A673 (cell line): Measurements from ENCODE around the gene PAPSS2. TPM values are rescaled to one million over a fixed set of nuclear protein-coding genes. Genes with fewer than 3 reads are reported as not detected.

Experiments used
- BruUV-seq: library from RNA; stranded (reverse); fragments of 400-500 nt; replicated peaks from 2 replicates; lab custom pipeline; 2021; lab: Mats Ljungman, UMichigan
- CTCF ChIA-PET: fragments of 300-600 bp; sonication (Branson Sonifier 250); formaldehyde crosslinking; loops from one replicate; lab custom pipeline; 2022; ENCODE audit warnings: antibody characterized with exemption; lab: Charles Lee
- POLR2A ChIA-PET: fragments of 300-600 bp; sonication (Branson Sonifier 250); formaldehyde crosslinking; loops from one replicate; lab custom pipeline; 2022; ENCODE audit warnings: antibody characterized with exemption; ENCODE audit not compliant: low non-redundant PET; lab: Charles Lee
- DNase-seq: peaks from one replicate; pipeline ENCODE4 v3.0.0-alpha.2; 2015; ENCODE audit warnings: low spot score
- H3K27ac ChIP-seq: fragments of 200-600 bp; sonication (generic); 2 replicates; pipeline ENCODE4 v1.5.1; 2016; ENCODE audit warnings: mixed run types, low read depth, mild to moderate bottlenecking, mixed read lengths, antibody characterized with exemption, low read length; ENCODE audit not compliant: poor library complexity, severe bottlenecking
- H3K27me3 ChIP-seq: fragments of 200-600 bp; sonication (generic); replicated peaks from 2 replicates; pipeline ENCODE4 v1.6.1; 2017; ENCODE audit warnings: mixed run types, low read depth, mild to moderate bottlenecking, mixed read lengths, antibody characterized with exemption, low read length; ENCODE audit not compliant: insufficient read depth, poor library complexity
- H3K36me3 ChIP-seq: fragments of 200-600 bp; sonication (generic); 2 replicates; pipeline ENCODE4 v1.6.1; 2016; ENCODE audit warnings: mixed run types, mild to moderate bottlenecking, mixed read lengths, antibody characterized with exemption, low read length; ENCODE audit not compliant: insufficient read depth, poor library complexity, severe bottlenecking
- H3K4me1 ChIP-seq: fragments of 200-600 bp; sonication (generic); 2 replicates; pipeline ENCODE4 v1.6.1; 2017; ENCODE audit warnings: mixed run types, mild to moderate bottlenecking, mixed read lengths, antibody characterized with exemption, low read length; ENCODE audit not compliant: insufficient read depth, poor library complexity, severe bottlenecking
- H3K4me3 ChIP-seq: fragments of 200-600 bp; sonication (generic); 2 replicates; pipeline ENCODE4 v1.5.1; 2016; ENCODE audit warnings: low read depth, mixed run types, mild to moderate bottlenecking, mixed read lengths, low read length; ENCODE audit not compliant: poor library complexity, severe bottlenecking
- H3K9me3 ChIP-seq: fragments of 200-600 bp; sonication (generic); 2 replicates; pipeline ENCODE4 v1.6.1; 2016; ENCODE audit warnings: mixed run types, low read depth, mild to moderate bottlenecking, mixed read lengths, antibody characterized with exemption, low read length; ENCODE audit not compliant: poor library complexity, severe bottlenecking
- EZH2 ChIP-seq: fragments of 200-600 bp; sonication (generic); IDR thresholded peaks from 2 replicates; pipeline ENCODE4 v1.6.1; 2017; ENCODE audit warnings: borderline replicate concordance, low read depth, mild to moderate bottlenecking, mixed read lengths, antibody characterized with exemption, low read length; ENCODE audit not compliant: poor library complexity, severe bottlenecking
- intact Hi-C: fragments of 100-400 bp; cut with micrococcal nuclease; formaldehyde crosslinking; loops from one replicate; pipeline ENCODE4 v1.10.0; 2022; ENCODE audit not compliant: unreplicated experiment
- total RNA-seq: library from RNA; stranded (reverse); gene quantifications from 2 replicates; pipeline ENCODE4 v1.2.3, GENCODE V29; 2021
- TF ChIP-seq, protein P1 (sequence below): fragments of 300-800, 200-600 bp; sonication (generic); conservative IDR thresholded peaks from 2 replicates; pipeline ENCODE4 v1.5.1; 2017; ENCODE audit warnings: low read depth, mild to moderate bottlenecking, antibody characterized with exemption, low read length, moderate library complexity, mixed read lengths

PAPSS2 gene
- total RNA-seq, 1 experiment from 2014 or later: 14.0 TPM

DNA sequence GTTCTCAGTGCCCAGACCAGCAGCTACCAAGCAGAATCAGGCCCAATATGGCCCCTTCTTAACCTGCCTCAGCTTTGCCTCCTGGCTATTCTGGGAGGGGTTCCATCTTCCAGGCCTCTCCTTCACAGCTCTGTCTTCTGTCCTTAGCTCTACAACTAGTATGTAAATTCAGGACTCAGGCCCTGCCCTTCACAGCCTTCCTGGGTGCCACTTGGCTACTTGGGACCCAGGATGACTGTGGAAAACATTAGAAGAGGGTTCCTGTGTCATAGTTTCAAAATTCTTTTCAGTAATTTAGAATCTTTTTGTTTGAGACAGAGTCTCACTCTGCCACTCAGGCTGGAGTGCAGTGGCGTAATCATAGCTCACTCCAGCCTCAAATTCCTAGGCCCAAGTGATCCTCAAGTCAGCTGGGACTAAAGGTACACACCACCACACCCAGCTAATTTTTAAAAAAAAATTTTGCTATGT, 33.2 kb upstream of the PAPSS2 start:
- Histone ChIP-seq H3K4me1 (no peaks in the 10 kb centered on the region), H3K9me3 (no peaks in the 10 kb centered on the region), H3K36me3 (no peaks in the 10 kb centered on the region), H3K27me3 (no peaks in the 10 kb centered on the region), H3K4me3 (no peak overlapping the region), H3K27ac (no peak overlapping the region)
- ChIA-PET POLR2A (no interaction called here), CTCF (no interaction called here)
- DNase-seq: no peak
- TF ChIP-seq, protein P1, sequence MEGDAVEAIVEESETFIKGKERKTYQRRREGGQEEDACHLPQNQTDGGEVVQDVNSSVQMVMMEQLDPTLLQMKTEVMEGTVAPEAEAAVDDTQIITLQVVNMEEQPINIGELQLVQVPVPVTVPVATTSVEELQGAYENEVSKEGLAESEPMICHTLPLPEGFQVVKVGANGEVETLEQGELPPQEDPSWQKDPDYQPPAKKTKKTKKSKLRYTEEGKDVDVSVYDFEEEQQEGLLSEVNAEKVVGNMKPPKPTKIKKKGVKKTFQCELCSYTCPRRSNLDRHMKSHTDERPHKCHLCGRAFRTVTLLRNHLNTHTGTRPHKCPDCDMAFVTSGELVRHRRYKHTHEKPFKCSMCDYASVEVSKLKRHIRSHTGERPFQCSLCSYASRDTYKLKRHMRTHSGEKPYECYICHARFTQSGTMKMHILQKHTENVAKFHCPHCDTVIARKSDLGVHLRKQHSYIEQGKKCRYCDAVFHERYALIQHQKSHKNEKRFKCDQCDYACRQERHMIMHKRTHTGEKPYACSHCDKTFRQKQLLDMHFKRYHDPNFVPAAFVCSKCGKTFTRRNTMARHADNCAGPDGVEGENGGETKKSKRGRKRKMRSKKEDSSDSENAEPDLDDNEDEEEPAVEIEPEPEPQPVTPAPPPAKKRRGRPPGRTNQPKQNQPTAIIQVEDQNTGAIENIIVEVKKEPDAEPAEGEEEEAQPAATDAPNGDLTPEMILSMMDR: no peak
- no peak for TF ChIP-seq EZH2
- BruUV-seq: no TSS peak
- intact Hi-C loops: no loop called here

DNA sequence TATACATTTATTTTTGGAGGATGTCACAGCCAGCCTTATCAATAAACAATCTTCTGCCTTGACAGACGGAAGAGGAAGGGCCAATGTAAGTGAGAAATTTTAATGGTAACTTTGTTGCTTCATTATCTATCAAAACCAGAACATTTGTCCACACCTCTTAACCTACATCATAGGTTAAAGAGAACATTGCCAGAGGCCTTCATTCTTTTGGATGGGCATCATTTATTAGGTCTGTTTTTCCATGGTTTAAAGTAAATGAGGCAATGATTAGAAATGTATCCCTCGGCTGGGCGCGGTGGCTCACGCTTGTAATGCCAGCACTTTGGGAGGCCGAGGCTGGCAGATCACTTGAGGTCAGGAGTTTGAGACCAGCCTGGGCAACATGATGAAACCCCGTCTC, 29.5 kb upstream of the PAPSS2 start:
- intact Hi-C loops: no loop called here
- H3K27ac ChIP-seq: no peak overlapping the region
- no peaks in the 10 kb centered on the region for H3K9me3 ChIP-seq
- TF ChIP-seq, protein P1: no peak
- no peak for TF ChIP-seq EZH2
- H3K4me3 ChIP-seq: no peak overlapping the region
- no peaks in the 10 kb centered on the region for H3K27me3 ChIP-seq
- no peaks in the 10 kb centered on the region for H3K4me1 ChIP-seq
- no TSS peak for BruUV-seq
- no peaks in the 10 kb centered on the region for H3K36me3 ChIP-seq
- CTCF ChIA-PET: no interaction called here
- DNase-seq: no peak
- POLR2A ChIA-PET: no interaction called here

DNA sequence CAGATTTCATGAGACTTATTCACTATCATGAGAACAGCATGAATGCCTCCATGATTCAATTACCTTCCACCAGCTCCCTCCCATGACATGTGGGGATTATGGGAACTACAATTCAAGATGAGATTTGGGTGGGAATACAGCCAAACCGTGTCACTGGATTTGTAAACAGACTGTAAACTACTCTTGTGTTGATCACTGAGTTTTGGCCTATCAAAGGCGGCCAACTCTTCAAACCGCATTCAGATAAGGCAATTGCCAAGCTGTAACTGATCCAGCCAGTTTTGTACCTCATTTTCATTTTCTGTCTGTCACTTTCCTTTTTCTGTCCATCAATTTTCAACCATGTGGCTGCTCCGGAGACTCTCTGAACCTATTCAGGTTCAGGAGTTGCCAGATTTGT, 27.2 kb upstream of the PAPSS2 start:
- Histone ChIP-seq H3K4me1 (no peaks in the 10 kb centered on the region), H3K27me3 (no peaks in the 10 kb centered on the region), H3K36me3 (no peaks in the 10 kb centered on the region), H3K27ac (no peak overlapping the region), H3K9me3 (no peaks in the 10 kb centered on the region), H3K4me3 (no peak overlapping the region)
- intact Hi-C loops: no loop called here
- ChIA-PET POLR2A (no interaction called here), CTCF (no interaction called here)
- BruUV-seq: no TSS peak
- TF ChIP-seq EZH2: no peak
- TF ChIP-seq, protein P1: no peak
- no peak for DNase-seq
